ENCODE data around the gene DIP2C. TPM values are rescaled to one million over a fixed set of nuclear protein-coding genes. Genes with fewer than 3 reads are reported as not detected.
"Not testable (repeated sequence)": the region's sequence is repeated elsewhere in the genome, so short reads cannot be mapped to it uniquely, and the experiment has no call there.

DIP2C gene
- polyA plus RNA-seq, 1 donor: 37.7 TPM

- DNase-seq: no peak
Measured at GRCh38 chr10:639001-639750, 50.3 kb downstream of the DIP2C start.

- no peak for DNase-seq
Measured at GRCh38 chr10:637771-638195, 51.7 kb downstream of the DIP2C start.

GRCh38 chr10:637221-637620, 52.2 kb downstream of the DIP2C start:
- DNase-seq: no peak

- DNase-seq: no peak
Measured at GRCh38 chr10:636769-637168, 52.7 kb downstream of the DIP2C start.

- DNase-seq: no peak
Measured at GRCh38 chr10:636016-636730, 53.3 kb downstream of the DIP2C start.

GRCh38 chr10:635088-635861, 54.2 kb downstream of the DIP2C start:
- DNase-seq: no peak

- DNase-seq: no peak
Measured at GRCh38 chr10:634256-634655, 55.2 kb downstream of the DIP2C start.

GRCh38 chr10:633279-634245, 55.9 kb downstream of the DIP2C start:
- no peak for DNase-seq

GRCh38 chr10:632807-633177, 56.7 kb downstream of the DIP2C start:
- not testable (repeated sequence) for DNase-seq

GRCh38 chr10:632155-632806, 57.2 kb downstream of the DIP2C start:
- not testable (repeated sequence) for DNase-seq

GRCh38 chr10:631266-631665, 58.2 kb downstream of the DIP2C start:
- DNase-seq: no peak

GRCh38 chr10:630581-631073, 58.8 kb downstream of the DIP2C start:
- DNase-seq: no peak

- DNase-seq: no peak
Measured at GRCh38 chr10:629186-629998, 60.1 kb downstream of the DIP2C start.

GRCh38 chr10:628386-629045, 61.0 kb downstream of the DIP2C start:
- no peak for DNase-seq

- no peak for DNase-seq
Measured at GRCh38 chr10:627032-627992, 62.2 kb downstream of the DIP2C start.

- DNase-seq: no peak
Measured at GRCh38 chr10:625751-626711, 63.4 kb downstream of the DIP2C start.

GRCh38 chr10:625333-625696, 64.2 kb downstream of the DIP2C start:
- no peak for DNase-seq

Measured in hindlimb muscle (tissue), 1 donor.